K562 (cell line): Measurements from ENCODE around the gene FSHR. TPM values are rescaled to one million over a fixed set of nuclear protein-coding genes. Genes with fewer than 3 reads are reported as not detected.

ENCODE experiments used
- ATAC-seq: fragments of 200-7000 bp; cut with Tn5 transposase; 3 replicates; pipeline ENCODE4 v1.9.1; 2020; ENCODE audit warnings: moderate library complexity
- BruUV-seq: library from RNA; stranded (reverse); fragments of 400-500 nt; replicated peaks from 2 replicates; lab custom pipeline; 2021; lab: Mats Ljungman, UMichigan
- CTCF ChIA-PET: fragments of 300-600 bp; formaldehyde crosslinking; extraction: SDS; loops from one replicate; lab custom pipeline; 2021; ENCODE audit warnings: low intra/inter-chr PET ratio; lab: Yijun Ruan, JAX
- POLR2A ChIA-PET: fragments of 300-600, 350-650 bp; sonication (Branson Sonifier 250); formaldehyde crosslinking; extraction: SDS; loops from one replicate; lab custom pipeline; 2021; ENCODE audit warnings: antibody characterized with exemption, inconsistent platforms; lab: Yijun Ruan, JAX
- DNase-seq, 4 experiments: peaks; one replicate each; pipeline versions ENCODE4 v3.0.0 to v3.0.0-alpha.2; 2011 to 2018; ENCODE audit warnings: low spot score in 3 of 4, mixed read lengths in 3 of 4; ENCODE audit errors: extremely low read depth in 1 of 4
- FAIRE-seq: peaks from 2 replicates; lab custom pipeline; 2011; peaks lifted over from hg19 to GRCh38; lab: Jason Lieb, UNC
- H2AFZ ChIP-seq: 2 replicates; pipeline ENCODE4 v1.6.0; 2011; ENCODE audit warnings: low read depth, low read length, control low read depth, inconsistent platforms
- H3K27ac ChIP-seq: fragments of 200-600 bp; 3 replicates; pipeline ENCODE4 v1.8.0; 2011; ENCODE audit warnings: low read depth, mild to moderate bottlenecking, control low read depth, inconsistent platforms, low read length, moderate library complexity, mixed read lengths; ENCODE audit errors: extremely low read depth
- H3K27me3 ChIP-seq, 2 experiments: fragments of 300-600 bp in 1 of 2; 2 replicates in 1 of 2; 3 replicates in 1 of 2; pipeline versions ENCODE4 v1.6.0 to v1.8.0; 2011; ENCODE audit warnings: inconsistent platforms in 2 of 2, low read length in 2 of 2, mild to moderate bottlenecking in 1 of 2, mixed read lengths in 1 of 2, moderate library complexity in 1 of 2; ENCODE audit not compliant: control insufficient read depth in 2 of 2, insufficient read depth in 2 of 2
- H3K36me3 ChIP-seq: fragments of 300-600 bp; 3 replicates; pipeline ENCODE4 v1.8.0; 2011; ENCODE audit warnings: mild to moderate bottlenecking, low read length, inconsistent platforms; ENCODE audit not compliant: control insufficient read depth, insufficient read depth
- H3K4me1 ChIP-seq, 2 experiments: fragments of 200-600 bp in 1 of 2; replicated peaks in 1 of 2; 2 replicates in 1 of 2; 3 replicates in 1 of 2; pipeline versions ENCODE4 v1.5.1 to v1.8.0; 2011; ENCODE audit warnings: inconsistent platforms in 2 of 2, low read length in 2 of 2, mild to moderate bottlenecking in 1 of 2, mixed read lengths in 1 of 2, moderate library complexity in 1 of 2; ENCODE audit not compliant: control insufficient read depth in 2 of 2, insufficient read depth in 2 of 2
- H3K4me2 ChIP-seq: 2 replicates; pipeline ENCODE4 v1.6.1; 2011; ENCODE audit warnings: low read length, control low read depth, inconsistent platforms, mixed read lengths; ENCODE audit not compliant: insufficient read depth
- H3K4me3 ChIP-seq: fragments of 200-600 bp; sonication (generic), shearing (Covaris generic); 2 replicates; pipeline ENCODE4 v1.5.1; 2016; ENCODE audit warnings: control low read depth, inconsistent platforms
- H3K79me2 ChIP-seq: fragments of 200-600 bp; 3 replicates; pipeline ENCODE4 v1.8.0; 2011; ENCODE audit warnings: low read length, inconsistent platforms; ENCODE audit not compliant: control insufficient read depth, insufficient read depth
- H3K9ac ChIP-seq, 2 experiments: 2 replicates each; pipeline versions ENCODE4 v1.6.0 to v1.6.1; 2011; ENCODE audit warnings: low read depth in 2 of 2, low read length in 2 of 2, control low read depth in 1 of 2, inconsistent platforms in 1 of 2, mild to moderate bottlenecking in 1 of 2, mixed read lengths in 1 of 2; ENCODE audit not compliant: insufficient read depth in 1 of 2
- H3K9me1 ChIP-seq: one replicate; pipeline ENCODE4 v1.6.0; 2011; ENCODE audit warnings: inconsistent platforms, mild to moderate bottlenecking, low read length, moderate library complexity; ENCODE audit not compliant: control insufficient read depth, insufficient read depth
- H3K9me3 ChIP-seq: replicated peaks from 2 replicates; pipeline ENCODE4 v1.5.1; 2011; ENCODE audit warnings: low read depth, low read length, inconsistent platforms; ENCODE audit not compliant: control insufficient read depth, insufficient read depth
- H4K20me1 ChIP-seq: replicated peaks from 2 replicates; pipeline ENCODE4 v1.6.1; 2011; ENCODE audit warnings: low read length, inconsistent platforms, mixed read lengths; ENCODE audit not compliant: control insufficient read depth, insufficient read depth
- CC2D1A ChIP-seq: fragments of 450-650 bp; IDR thresholded peaks from 2 replicates; pipeline ENCODE4 v1.6.1; 2017; ENCODE audit warnings: mild to moderate bottlenecking
- CEBPG ChIP-seq, 3 experiments: fragments of 200-800 bp in 1 of 3; sonication (Bioruptor generic) in 1 of 3; sonication (generic) in 1 of 3; formaldehyde crosslinking in 1 of 3; IDR thresholded peaks in 2 of 3; conservative IDR thresholded peaks in 1 of 3; 2 replicates each; pipeline versions ENCODE4 v1.6.1 to v1.8.0; 2016 to 2022; ENCODE audit warnings: missing compliant biosample characterization in 2 of 3, missing genetic modification characterization in 2 of 3, mild to moderate bottlenecking in 1 of 3, missing genetic modification reagents in 1 of 3
- CGGBP1 ChIP-seq: fragments of 250-450 bp; sonication (Bioruptor Pico); IDR thresholded peaks from 2 replicates; pipeline ENCODE4 v1.9.0; 2021; ENCODE audit warnings: mild to moderate bottlenecking
- GTF2A2 ChIP-seq: IDR thresholded peaks from 2 replicates; pipeline ENCODE4 v1.6.1; 2016; ENCODE audit warnings: mild to moderate bottlenecking, missing genetic modification characterization, missing compliant biosample characterization
- L3MBTL2 ChIP-seq: fragments of 450-650 bp; IDR thresholded peaks from 2 replicates; pipeline ENCODE4 v1.6.1; 2016; ENCODE audit warnings: mild to moderate bottlenecking, moderate library complexity
- MCM2 ChIP-seq: fragments of 450-650 bp; IDR thresholded peaks from 2 replicates; pipeline ENCODE4 v1.6.1; 2017; ENCODE audit warnings: low read depth, mild to moderate bottlenecking
- MNT ChIP-seq, 2 experiments: fragments of 450-650 bp; conservative IDR thresholded peaks; 2 replicates each; pipeline ENCODE4 v1.6.1; 2017; ENCODE audit warnings: mild to moderate bottlenecking in 2 of 2, moderate library complexity in 2 of 2
- NCOA4 ChIP-seq: fragments of 450-650 bp; IDR thresholded peaks from 2 replicates; pipeline ENCODE4 v1.6.1; 2018; ENCODE audit warnings: mild to moderate bottlenecking; ENCODE audit not compliant: partially characterized antibody
- NR2F6 ChIP-seq: fragments of 450-650 bp; formaldehyde crosslinking; IDR thresholded peaks from 2 replicates; pipeline ENCODE4 v1.4.0; 2020; ENCODE audit warnings: mild to moderate bottlenecking
- POU5F1 ChIP-seq: fragments of 150-350 bp; IDR thresholded peaks from 2 replicates; pipeline ENCODE4 v1.6.1; 2014; ENCODE audit warnings: borderline replicate concordance, low read length, low read depth, mild to moderate bottlenecking; ENCODE audit not compliant: partially characterized antibody
- RNF219 ChIP-seq: fragments of 250-450 bp; sonication (Bioruptor Pico); IDR thresholded peaks from 2 replicates; pipeline ENCODE4 v1.5.0; 2022; ENCODE audit warnings: mild to moderate bottlenecking
- SP1 ChIP-seq: sonication (generic); formaldehyde crosslinking; IDR thresholded peaks from 2 replicates; pipeline ENCODE4 v1.8.1; 2022; ENCODE audit warnings: mild to moderate bottlenecking, missing genetic modification reagents
- SRSF7 ChIP-seq: fragments of 200-400 bp; formaldehyde crosslinking; optimal IDR thresholded peaks from 2 replicates; pipeline ENCODE3; 2017; ENCODE audit warnings: mild to moderate bottlenecking, low read depth, low read length
- ZBTB43 ChIP-seq: sonication (generic); formaldehyde crosslinking; IDR thresholded peaks from 2 replicates; pipeline ENCODE4 v1.8.0; 2023; ENCODE audit warnings: mild to moderate bottlenecking, missing genetic modification reagents
- ZBTB5 ChIP-seq: fragments of 450-650 bp; IDR thresholded peaks from 2 replicates; pipeline ENCODE4 v1.6.1; 2017; ENCODE audit warnings: antibody characterized with exemption
- ZNF41 ChIP-seq: fragments of 250-450 bp; sonication (Bioruptor Pico); conservative IDR thresholded peaks from 2 replicates; pipeline ENCODE4 v1.4.0; 2020; ENCODE audit warnings: mild to moderate bottlenecking
- WGBS: fragments of 100-300 bp; shearing (Covaris generic); methylation state at CpG from one replicate; pipeline ENCODE4 v1.1.6; 2016; ENCODE audit warnings: low coverage, mixed read lengths; ENCODE audit not compliant: insufficient coverage; ENCODE audit errors: missing lambda C conversion rate; 5-methylcytosine and 5-hydroxymethylcytosine counted together
- in situ Hi-C: fragments of 300-500 bp; cut with MboI; formaldehyde crosslinking; loops from 4 replicates; pipeline ENCODE4 v1.15.0; 2018; ENCODE audit warnings: inconsistent platforms, mixed read lengths
- intact Hi-C: fragments of 100-400 bp; cut with micrococcal nuclease; formaldehyde crosslinking; loops from 2 replicates; pipeline ENCODE4 v1.14.2; 2022
- polyA plus RNA-seq, 8 experiments: library from polyadenylated mRNA; depleted of rRNA in 4 of 8; stranded (reverse) in 5 of 8; unstranded in 3 of 8; fragments of >200 nt; fragmentation: Nextera tagmentation in 2 of 8; fragmentation: Illumina TruSeq in 1 of 8; extraction: Ambion mirVana in 2 of 8; extraction: Trizol in 1 of 8; gene quantifications; 2 replicates each; pipeline versions ENCODE4 v1.2.1 to v1.2.3, GENCODE V29; 2011 to 2014; ENCODE audit warnings: inconsistent platforms in 1 of 8, missing spikeins in 1 of 8
- total RNA-seq, 7 experiments: library from RNA; depleted of rRNA in 6 of 7; stranded (reverse); fragments of >200 nt in 6 of 7; fragmentation: Illumina TruSeq in 2 of 7; extraction: Trizol in 2 of 7; gene quantifications; 2 replicates each; pipeline versions ENCODE4 v1.2.1 to v1.2.3, GENCODE V29; 2011 to 2021; ENCODE audit warnings: low replicate concordance in 1 of 7

FSHR gene
- total and polyA plus RNA-seq, 9 of the 15 experiments (the other 6 are each of a cell fraction or from before 2014, with no cell fraction given), result not detected

GRCh38 chr2:49177194-49177593 lies 22.9 kb upstream of the FSHR start:
- in situ Hi-C loops (no loop called here), intact Hi-C loops (no loop called here)
- ChIA-PET CTCF (no interaction called here), POLR2A (no interaction called here)
- Histone ChIP-seq H3K4me2 (no peak overlapping the region), H3K79me2 (no peaks in the 10 kb centered on the region), H3K27me3 (no peaks in the 10 kb centered on the region), H2AFZ (no peak overlapping the region), H3K36me3 (no peaks in the 10 kb centered on the region), H3K9me3 (no peaks in the 10 kb centered on the region), H3K27ac (no peak overlapping the region), H4K20me1 (no peaks in the 10 kb centered on the region), H3K9ac (no peak overlapping the region), H3K4me1 (no peaks in the 10 kb centered on the region), H3K9me1 (no peaks in the 10 kb centered on the region), H3K4me3 (no peak overlapping the region)
- WGBS, result 14% methylated on average over 1 of the region's 1 CpG
- BruUV-seq, result no TSS peak
- no peak for ATAC-seq
- no peak for FAIRE-seq
- DNase-seq, result no peak
- no peak for TF ChIP-seq RNF219 (CRISPR knock-in tag)
- no peak for TF ChIP-seq ZNF41
- TF ChIP-seq POU5F1, result no peak
- no peak for TF ChIP-seq ZBTB43 (CRISPR knock-in tag)
- no peak for TF ChIP-seq CGGBP1 (CRISPR knock-in tag)
- TF ChIP-seq NCOA4, result no peak
- no peak for TF ChIP-seq L3MBTL2
- TF ChIP-seq NR2F6 (CRISPR knock-in tag), result no peak
- no peak for TF ChIP-seq GTF2A2 (tag)
- no peak for TF ChIP-seq CC2D1A
- TF ChIP-seq MNT (conservative IDR thresholded peaks at IDR 0.05), result no peak
- TF ChIP-seq SRSF7, result no peak
- no peak for TF ChIP-seq MCM2
- no peak for TF ChIP-seq CEBPG (CRISPR knock-in tag; IDR thresholded peaks at IDR 0.05)
- no peak for TF ChIP-seq CEBPG (tag; conservative IDR thresholded peaks at IDR 0.05 in 1 of 2, IDR thresholded peaks at IDR 0.05 in 1 of 2)
- no peak for TF ChIP-seq SP1
- no peak for TF ChIP-seq ZBTB5
